CD14-positive monocyte (primary cell): ENCODE measurements around the gene NARS2. TPM values are rescaled to one million over a fixed set of nuclear protein-coding genes. Genes with fewer than 3 reads are reported as not detected.
A peak's percentile ranks its signal among the peaks of the same experiment; 100 is the strongest.

Experiments used
- DNase-seq, 3 donors: peaks; one replicate each; pipeline ENCODE4 v3.0.0-alpha.2; 2011 to 2022
- H2AFZ ChIP-seq: 2 replicates; pipeline ENCODE4 v1.6.0; 2012; ENCODE audit warnings: mild to moderate bottlenecking, low read depth, low read length, inconsistent platforms; ENCODE audit not compliant: insufficient read depth, poor library complexity, severe bottlenecking
- H3K27ac ChIP-seq, 2 donors: 1 replicate in 1 of 2; 2 replicates in 1 of 2; pipeline ENCODE4 v1.5.1; 2012 to 2013; ENCODE audit warnings: low read length in 2 of 2, control low read depth in 1 of 2, inconsistent platforms in 1 of 2, low read depth in 1 of 2, mild to moderate bottlenecking in 1 of 2
- H3K27me3 ChIP-seq, 2 donors: one replicate each; pipeline versions ENCODE4 v1.6.0 to v1.6.1; 2011 to 2013; ENCODE audit warnings: low read length in 2 of 2; ENCODE audit not compliant: control insufficient read depth in 2 of 2, insufficient read depth in 2 of 2
- H3K36me3 ChIP-seq, 2 donors: replicated peaks in 1 of 2; 1 replicate in 1 of 2; 2 replicates in 1 of 2; pipeline versions ENCODE4 v1.5.1 to v1.6.1; 2012 to 2013; ENCODE audit warnings: low read length in 2 of 2, control low read depth in 1 of 2, inconsistent platforms in 1 of 2, mild to moderate bottlenecking in 1 of 2; ENCODE audit not compliant: insufficient read depth in 2 of 2, control insufficient read depth in 1 of 2
- H3K4me1 ChIP-seq, 2 donors: 1 replicate in 1 of 2; 2 replicates in 1 of 2; pipeline versions ENCODE4 v1.5.1 to v1.6.1; 2012 to 2013; ENCODE audit warnings: low read length in 2 of 2, control low read depth in 1 of 2, inconsistent platforms in 1 of 2, mild to moderate bottlenecking in 1 of 2, moderate library complexity in 1 of 2; ENCODE audit not compliant: insufficient read depth in 2 of 2, control insufficient read depth in 1 of 2
- H3K4me2 ChIP-seq: replicated peaks from 2 replicates; pipeline ENCODE3; 2012; ENCODE audit warnings: low read length, moderate library complexity, mild to moderate bottlenecking; ENCODE audit not compliant: poor library complexity, severe bottlenecking; ENCODE audit errors: extremely low read depth
- H3K4me3 ChIP-seq, 3 experiments: fragments of 200-600 bp in 1 of 3; sonication (generic) in 1 of 3; replicated peaks in 1 of 3; 1 replicate in 2 of 3; 2 replicates in 1 of 3; pipeline ENCODE4 v1.5.1; 2011 to 2013; ENCODE audit warnings: low read length in 3 of 3, mild to moderate bottlenecking in 3 of 3, control low read depth in 2 of 3, low read depth in 2 of 3, inconsistent platforms in 1 of 3, moderate library complexity in 1 of 3
- H3K79me2 ChIP-seq: 2 replicates; pipeline ENCODE4 v1.6.0; 2012; ENCODE audit warnings: mild to moderate bottlenecking, control low read depth, inconsistent platforms, low read length, moderate library complexity; ENCODE audit not compliant: insufficient read depth
- H3K9ac ChIP-seq: 2 replicates; pipeline ENCODE4 v1.6.0; 2017; ENCODE audit warnings: low read length, mild to moderate bottlenecking; ENCODE audit not compliant: insufficient read depth, poor library complexity, severe bottlenecking
- H3K9me3 ChIP-seq, 2 donors: replicated peaks in 1 of 2; 1 replicate in 1 of 2; 2 replicates in 1 of 2; pipeline versions ENCODE4 v1.5.1 to v1.6.1; 2012 to 2013; ENCODE audit warnings: low read length in 2 of 2, control low read depth in 1 of 2; ENCODE audit not compliant: control insufficient read depth in 1 of 2, insufficient read depth in 1 of 2
- H4K20me1 ChIP-seq: 2 replicates; pipeline ENCODE4 v1.6.0; 2012; ENCODE audit warnings: mild to moderate bottlenecking, low read length, control low read depth, moderate library complexity; ENCODE audit not compliant: insufficient read depth
- H3K27ac Mint-ChIP-seq, 7 donors: one replicate each; pipeline ENCODE4 v1.8.0; 2020; ENCODE audit warnings: mild to moderate bottlenecking in 7 of 7, mixed read lengths in 7 of 7, moderate library complexity in 6 of 7, inconsistent platforms in 2 of 7
- H3K27me3 Mint-ChIP-seq, 3 donors: one replicate each; pipeline ENCODE4 v1.8.0; 2021 to 2022; ENCODE audit warnings: low read depth in 3 of 3, mild to moderate bottlenecking in 3 of 3, mixed read lengths in 3 of 3, moderate library complexity in 3 of 3, inconsistent platforms in 1 of 3
- H3K36me3 Mint-ChIP-seq, 2 donors: one replicate each; pipeline ENCODE4 v1.8.0; 2020; ENCODE audit warnings: mixed read lengths in 2 of 2, inconsistent platforms in 1 of 2, mild to moderate bottlenecking in 1 of 2
- H3K4me1 Mint-ChIP-seq: one replicate; pipeline ENCODE4 v1.8.0; 2020; ENCODE audit warnings: mild to moderate bottlenecking, mixed read lengths
- H3K4me3 Mint-ChIP-seq, 2 donors: one replicate each; pipeline ENCODE4 v1.8.0; 2020; ENCODE audit warnings: mild to moderate bottlenecking in 2 of 2, mixed read lengths in 2 of 2, moderate library complexity in 1 of 2
- H3K9me3 Mint-ChIP-seq, 7 donors: one replicate each; pipeline ENCODE4 v1.8.0; 2020 to 2022; ENCODE audit warnings: mixed read lengths in 7 of 7, mild to moderate bottlenecking in 6 of 7, moderate library complexity in 6 of 7, inconsistent platforms in 2 of 7
- WGBS: methylation state at CpG from one replicate; pipeline ENCODE4 v1.1.5; 2013; ENCODE audit warnings: missing lambda C conversion rate; ENCODE audit not compliant: insufficient coverage; 5-methylcytosine and 5-hydroxymethylcytosine counted together
- intact Hi-C, 2 donors: fragments of 100-400 bp; cut with micrococcal nuclease; formaldehyde crosslinking; loops; one replicate each; pipeline versions ENCODE4 v1.15.0 to v1.15.1; 2023
- polyA plus RNA-seq, 3 donors: library from polyadenylated mRNA; depleted of rRNA in 1 of 3; unstranded in 2 of 3; stranded (reverse) in 1 of 3; fragments of 300-500 nt in 2 of 3; fragments of >200 nt in 1 of 3; fragmentation: Illumina TruSeq in 2 of 3; gene quantifications; 1 replicate in 2 of 3; 2 replicates in 1 of 3; pipeline ENCODE4 v1.2.3, GENCODE V29; 2012 to 2021
- TF ChIP-seq, protein P1 (sequence below): fragments of 200-600 bp; IDR thresholded peaks from one replicate; pipeline ENCODE4 v1.8.0; 2022; ENCODE audit warnings: antibody characterized with exemption, mild to moderate bottlenecking

The NARS2 gene
- polyA plus RNA-seq, 3 donors, result 4.3 to 6.6 (median 4.9) TPM

DNA sequence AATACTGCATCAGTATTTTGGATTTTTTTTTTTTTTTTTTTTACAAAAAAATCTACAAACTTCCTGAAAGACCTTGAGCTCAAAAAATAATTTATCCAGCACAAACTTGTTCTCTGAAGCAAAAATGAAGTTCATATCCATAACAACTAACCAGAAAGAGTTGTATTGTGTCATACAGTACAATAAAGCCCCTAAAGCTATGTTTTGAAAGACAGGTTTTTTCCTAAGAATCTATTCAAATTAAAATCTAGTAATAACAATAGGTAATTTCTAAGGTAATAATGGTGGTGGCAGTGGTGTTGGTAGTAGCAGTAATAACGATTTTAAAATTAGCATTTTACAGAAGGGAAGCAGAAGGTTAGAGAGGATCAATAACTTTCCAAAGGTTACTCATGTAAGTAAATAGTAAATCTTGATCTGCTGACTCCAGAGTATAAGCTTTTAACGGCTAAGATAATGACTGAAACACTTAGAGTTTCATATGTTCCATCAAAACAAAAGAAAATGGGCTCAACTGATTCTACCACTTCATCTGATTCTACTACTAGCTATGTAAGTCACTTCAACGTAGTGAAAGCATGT lies 103.7 kb downstream of the NARS2 start:
- H3K4me3 ChIP-seq, result no peak overlapping the region
- no peaks in the 10 kb centered on the region for H3K27me3 ChIP-seq
- no peaks in the 10 kb centered on the region for H3K27me3 Mint-ChIP-seq
- DNase-seq, result no peak
- H2AFZ ChIP-seq, result no peak overlapping the region
- TF ChIP-seq, protein P1, sequence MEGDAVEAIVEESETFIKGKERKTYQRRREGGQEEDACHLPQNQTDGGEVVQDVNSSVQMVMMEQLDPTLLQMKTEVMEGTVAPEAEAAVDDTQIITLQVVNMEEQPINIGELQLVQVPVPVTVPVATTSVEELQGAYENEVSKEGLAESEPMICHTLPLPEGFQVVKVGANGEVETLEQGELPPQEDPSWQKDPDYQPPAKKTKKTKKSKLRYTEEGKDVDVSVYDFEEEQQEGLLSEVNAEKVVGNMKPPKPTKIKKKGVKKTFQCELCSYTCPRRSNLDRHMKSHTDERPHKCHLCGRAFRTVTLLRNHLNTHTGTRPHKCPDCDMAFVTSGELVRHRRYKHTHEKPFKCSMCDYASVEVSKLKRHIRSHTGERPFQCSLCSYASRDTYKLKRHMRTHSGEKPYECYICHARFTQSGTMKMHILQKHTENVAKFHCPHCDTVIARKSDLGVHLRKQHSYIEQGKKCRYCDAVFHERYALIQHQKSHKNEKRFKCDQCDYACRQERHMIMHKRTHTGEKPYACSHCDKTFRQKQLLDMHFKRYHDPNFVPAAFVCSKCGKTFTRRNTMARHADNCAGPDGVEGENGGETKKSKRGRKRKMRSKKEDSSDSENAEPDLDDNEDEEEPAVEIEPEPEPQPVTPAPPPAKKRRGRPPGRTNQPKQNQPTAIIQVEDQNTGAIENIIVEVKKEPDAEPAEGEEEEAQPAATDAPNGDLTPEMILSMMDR, result no peak
- no CpG with 5 or more reads among the region's 3 CpGs for WGBS
- H3K79me2 ChIP-seq, result no peaks in the 10 kb centered on the region
- peaks cover 0 to 6% of the 10 kb centered on the region in 2 donors for H3K36me3 ChIP-seq
- no peaks in the 10 kb centered on the region for H3K9me3 ChIP-seq
- H3K27ac ChIP-seq, result no peak overlapping the region
- peaks cover 17 to 19% of the 10 kb centered on the region in 2 donors for H3K36me3 Mint-ChIP-seq
- intact Hi-C loops, result no loop called here
- peaks cover 0 to 2% of the 10 kb centered on the region in 2 donors for H3K4me1 ChIP-seq
- H4K20me1 ChIP-seq, result no peaks in the 10 kb centered on the region
- no peak overlapping the region for H3K4me2 ChIP-seq
- H3K27ac Mint-ChIP-seq, result no peak overlapping the region
- H3K9me3 Mint-ChIP-seq, result peaks cover 0 to 2% (median 0%) of the 10 kb centered on the region in 7 donors
- H3K9ac ChIP-seq, result no peak overlapping the region
- H3K4me3 Mint-ChIP-seq, result no peak overlapping the region
- H3K4me1 Mint-ChIP-seq, result peaks cover 6% of the 10 kb centered on the region

GRCh38 chr11:78469896-78470295 lies 104.8 kb downstream of the NARS2 start:
- TF ChIP-seq, protein P1, result no peak
- H3K79me2 ChIP-seq, result no peaks in the 10 kb centered on the region
- peak overlapping the region in 1 of 2 donors; percentile 33 for H3K27ac ChIP-seq
- peaks cover 0 to 4% of the 10 kb centered on the region in 2 donors for H3K4me1 ChIP-seq
- peaks cover 0 to under 1% of the 10 kb centered on the region in 2 donors for H3K36me3 ChIP-seq
- Mint-ChIP-seq H3K27me3 (no peaks in the 10 kb centered on the region), H3K4me3 (no peak overlapping the region), H3K36me3 (peaks cover 14 to 17% of the 10 kb centered on the region in 2 donors), H3K9me3 (peaks cover 0 to 2% (median 0%) of the 10 kb centered on the region in 7 donors), H3K27ac (peak overlapping the region in 6 of 7 donors; percentile 7 to 88 (median 56)), H3K4me1 (peaks cover 12% of the 10 kb centered on the region)
- H3K9ac ChIP-seq, result no peak overlapping the region
- H3K4me2 ChIP-seq, result no peak overlapping the region
- no peaks in the 10 kb centered on the region for H4K20me1 ChIP-seq
- no peaks in the 10 kb centered on the region for H3K9me3 ChIP-seq
- DNase-seq, result peak in 1 of 3 donors; percentile 4
- WGBS, result 66% methylated on average over 3 of the region's 3 CpGs
- no peak overlapping the region for H2AFZ ChIP-seq
- intact Hi-C loops, result no loop called here
- no peaks in the 10 kb centered on the region for H3K27me3 ChIP-seq
- H3K4me3 ChIP-seq, result no peak overlapping the region
